Omental fat pad (tissue), 4 donors: Measurements from ENCODE around the gene KLHL25. TPM values are rescaled to one million over a fixed set of nuclear protein-coding genes. Genes with fewer than 3 reads are reported as not detected.

Source experiments
- ATAC-seq: fragments of 150-250 bp; one replicate; pipeline ENCODE4 v1.9.1; 2016; ENCODE audit warnings: mild to moderate bottlenecking, moderate library complexity; ENCODE audit not compliant: low FRiP score
- DNase-seq: peaks from one replicate; pipeline ENCODE4 v3.0.0-alpha.2; 2019; ENCODE audit warnings: low spot score
- CTCF ChIP-seq, 3 donors: fragments of 450-650 bp; IDR thresholded peaks; one replicate each; pipeline ENCODE4 v1.5.1; 2016 to 2017; ENCODE audit warnings: antibody characterized with exemption in 3 of 3, mild to moderate bottlenecking in 3 of 3, moderate library complexity in 2 of 3
- total RNA-seq, 4 donors: library from RNA; depleted of rRNA; stranded (reverse); fragments of >200 nt; gene quantifications; one replicate each; pipeline ENCODE4 v1.1.0, GENCODE V29; 2016

The KLHL25 gene
- total RNA-seq, 4 donors from 2014 or later, result 12.0 to 45.8 (median 22.3) TPM

GRCh38 chr15:85760049-85760448 lies 34.7 kb downstream of the KLHL25 start:
- TF ChIP-seq CTCF (IDR thresholded peaks at IDR 0.05), result no peak
- DNase-seq, result no peak
- no peak for ATAC-seq

- no peak for DNase-seq
- ATAC-seq, result no peak
- no peak for TF ChIP-seq CTCF (IDR thresholded peaks at IDR 0.05)
These were observed 35.3 kb downstream of the KLHL25 start for GRCh38 chr15:85759376-85759775.

GRCh38 chr15:85758655-85758978 lies 36.1 kb downstream of the KLHL25 start:
- TF ChIP-seq CTCF (IDR thresholded peaks at IDR 0.05), result no peak
- DNase-seq (no peak), ATAC-seq (no peak)

GRCh38 chr15:85757939-85758654 lies 36.6 kb downstream of the KLHL25 start:
- TF ChIP-seq CTCF (IDR thresholded peaks at IDR 0.05), result no peak
- ATAC-seq, result peak; percentile 17
- peak; percentile 21 for DNase-seq

GRCh38 chr15:85757073-85757938 lies 37.4 kb downstream of the KLHL25 start:
- DNase-seq (no peak), ATAC-seq (no peak)

GRCh38 chr15:85756411-85757072 lies 38.2 kb downstream of the KLHL25 start:
- TF ChIP-seq CTCF (IDR thresholded peaks at IDR 0.05), result no peak
- DNase-seq (peak; percentile 23), ATAC-seq (no peak)

More at GRCh38 chr15:85757073-85757938, 37.4 kb downstream of the KLHL25 start:
- no peak for TF ChIP-seq CTCF (IDR thresholded peaks at IDR 0.05)
